Measurements from ENCODE around the gene TMEM203. TPM values are rescaled to one million over a fixed set of nuclear protein-coding genes. Genes with fewer than 3 reads are reported as not detected.

TMEM203 gene
- polyA plus RNA-seq, 1 of the 3 experiments (the other 2 are of a cell fraction), result 55.6 TPM

GRCh38 chr9:137163365-137163715 is 42.1 kb downstream of the TMEM203 start:
- CTCF ChIA-PET, result interaction anchor here (1.1 kb wide), 1 partner anchor 9 kb away, joined by 3 read pairs; no protein-coding TSS in a partner anchor
- POLR2A ChIA-PET, result no interaction called here

More at GRCh38 chr9:137163365-137163715, 42.1 kb downstream of the TMEM203 start:
- no peak overlapping the region for H3K4me3 ChIP-seq (ENCODE audit: low read depth in 2 of 2, low read length in 1 of 2)
- H3K27me3 ChIP-seq (ENCODE audit: insufficient read depth), result peaks cover 27% of the 10 kb centered on the region
- no peak overlapping the region for H3K27ac ChIP-seq (ENCODE audit: low read depth in 2 of 2, low read length in 1 of 2)
- no peaks in the 10 kb centered on the region for H3K9me2 ChIP-seq
- no peaks in the 10 kb centered on the region for H3F3A ChIP-seq (replicated peaks; ENCODE audit: insufficient read depth)
- no peaks in the 10 kb centered on the region for H3K9me3 ChIP-seq
- H2AFZ ChIP-seq (ENCODE audit: low read depth), result no peak overlapping the region
- no peak overlapping the region for H3K4me2 ChIP-seq
- WGBS (ENCODE audit: low lambda C conversion rate), result 70% methylated on average over 22 of the region's 26 CpGs
- H4K20me1 ChIP-seq (ENCODE audit: insufficient read depth), result no peaks in the 10 kb centered on the region
- no peak for TF ChIP-seq NFIC (IDR thresholded peaks at IDR 0.05; ENCODE audit: borderline replicate concordance)
- TF ChIP-seq TAF1 (IDR thresholded peaks at IDR 0.05; ENCODE audit: borderline replicate concordance, low read depth, low read length), result no peak
- TF ChIP-seq SIN3A (IDR thresholded peaks at IDR 0.05; ENCODE audit: borderline replicate concordance, low read depth, low read length), result no peak
- no peak for TF ChIP-seq RXRA (IDR thresholded peaks at IDR 0.05; ENCODE audit: borderline replicate concordance, low read depth)
- TF ChIP-seq MAX (IDR thresholded peaks at IDR 0.05; ENCODE audit: low read depth), result no peak
- no peak for TF ChIP-seq SMC3 (IDR thresholded peaks at IDR 0.05; ENCODE audit: low read depth, low read length)
- TF ChIP-seq POLR2AphosphoS5 (IDR thresholded peaks at IDR 0.05; ENCODE audit: low read depth, low read length), result no peak
- TF ChIP-seq IRF3 (IDR thresholded peaks at IDR 0.05; ENCODE audit: low read depth, low read length), result no peak
- no peak for TF ChIP-seq FOXJ3 (CRISPR knock-in tag; IDR thresholded peaks at IDR 0.05)
- TF ChIP-seq USF2 (IDR thresholded peaks at IDR 0.05; ENCODE audit: borderline replicate concordance, low read depth, low read length), result no peak
- no peak for TF ChIP-seq ZBTB33 (IDR thresholded peaks at IDR 0.05; ENCODE audit: borderline replicate concordance, low read depth)
- TF ChIP-seq TCF12 (IDR thresholded peaks at IDR 0.05), result no peak
- TF ChIP-seq FOSL2 (IDR thresholded peaks at IDR 0.05; ENCODE audit: borderline replicate concordance, low read depth), result no peak
- no peaks in the 10 kb centered on the region for H3K79me2 ChIP-seq (ENCODE audit: insufficient read depth)
- DNase-seq, result no peak
- H3K36me3 ChIP-seq (replicated peaks in 1 of 2; ENCODE audit: control insufficient read depth in 1 of 2, insufficient read depth in 2 of 2, low read length in 1 of 2), result no peaks in the 10 kb centered on the region
- peaks cover 0 to 3% of the 10 kb centered on the region in 2 experiments; a peak in 1 of 4 replicates for H3K4me1 ChIP-seq (ENCODE audit: control insufficient read depth in 1 of 2, insufficient read depth in 2 of 2, low read depth in 1 of 2, low read length in 1 of 2)
- H3K9ac ChIP-seq, result no peak overlapping the region
